ENCODE results near the gene ZNF407. TPM values are rescaled to one million over a fixed set of nuclear protein-coding genes. Genes with fewer than 3 reads are reported as not detected.

ZNF407 gene
- total and polyA plus RNA-seq, 4 donors, result 1.9 to 16.5 (median 6.6) TPM

GRCh38 chr18:75048776-75049454 is 451.2 kb downstream of the ZNF407 start:
- Histone ChIP-seq H3K4me1 (ENCODE audit: control insufficient read depth in 4 of 4, insufficient read depth in 4 of 4, low read length in 3 of 4) (no peaks in the 10 kb centered on the region), H3K9ac (ENCODE audit: low read depth in 1 of 2, low read length in 2 of 2) (no peak overlapping the region), H3K4me3 (ENCODE audit: low read depth in 1 of 3, low read length in 3 of 3) (no peak overlapping the region), H3K27ac (ENCODE audit: low read depth in 1 of 2, low read length in 2 of 2) (no peak overlapping the region), H3K27me3 (ENCODE audit: control insufficient read depth in 4 of 4, insufficient read depth in 4 of 4, low read length in 3 of 4) (no peaks in the 10 kb centered on the region), H3K9me3 (ENCODE audit: control insufficient read depth in 4 of 4, low read length in 3 of 4) (no peaks in the 10 kb centered on the region), H3K36me3 (ENCODE audit: control insufficient read depth in 4 of 4, insufficient read depth in 3 of 4, low read depth in 1 of 4, low read length in 3 of 4) (no peaks in the 10 kb centered on the region)
- DNase-seq (ENCODE audit: low spot score), result no peak
- 97% methylated on average over 10 of the region's 10 CpGs for WGBS
- TF ChIP-seq JUND (IDR thresholded peaks at IDR 0.05) (no peak), EGR1 (IDR thresholded peaks at IDR 0.05; ENCODE audit: low read depth in 2 of 2) (no peak), MAX (IDR thresholded peaks at IDR 0.05) (no peak), RXRA (IDR thresholded peaks at IDR 0.05) (no peak)

DNA sequence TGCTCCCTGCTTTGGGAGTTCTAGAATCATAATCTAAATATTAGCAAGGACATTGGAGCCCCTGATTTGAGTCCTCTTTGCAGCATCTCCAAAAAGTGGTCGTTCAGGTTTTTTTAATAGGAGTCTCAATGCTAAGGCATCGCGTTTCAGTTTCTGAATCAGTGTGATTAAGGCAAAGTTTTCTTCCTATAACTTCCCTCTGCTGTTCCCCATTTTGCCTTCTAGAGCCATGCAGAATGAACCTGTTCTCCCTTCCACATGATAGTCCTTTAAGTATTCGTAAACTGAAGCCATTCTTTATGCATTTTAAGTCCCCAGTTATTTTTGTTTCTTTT is 451.8 kb downstream of the ZNF407 start:
- Histone ChIP-seq H3K4me3 (ENCODE audit: low read depth in 1 of 3, low read length in 3 of 3) (no peak overlapping the region), H3K27ac (ENCODE audit: low read depth in 1 of 2, low read length in 2 of 2) (no peak overlapping the region), H3K9me3 (ENCODE audit: control insufficient read depth in 4 of 4, low read length in 3 of 4) (no peaks in the 10 kb centered on the region), H3K36me3 (ENCODE audit: control insufficient read depth in 4 of 4, insufficient read depth in 3 of 4, low read depth in 1 of 4, low read length in 3 of 4) (no peaks in the 10 kb centered on the region), H3K9ac (ENCODE audit: low read depth in 1 of 2, low read length in 2 of 2) (no peak overlapping the region), H3K27me3 (ENCODE audit: control insufficient read depth in 4 of 4, insufficient read depth in 4 of 4, low read length in 3 of 4) (no peaks in the 10 kb centered on the region), H3K4me1 (ENCODE audit: control insufficient read depth in 4 of 4, insufficient read depth in 4 of 4, low read length in 3 of 4) (no peaks in the 10 kb centered on the region)
- no peak for DNase-seq (ENCODE audit: low spot score)
- 95% methylated on average over 4 of the region's 4 CpGs for WGBS
- TF ChIP-seq HNF4A (conservative IDR thresholded peaks at IDR 0.05) (no peak), FOXA2 (IDR thresholded peaks at IDR 0.05) (no peak), HNF4G (IDR thresholded peaks at IDR 0.05) (no peak), EGR1 (IDR thresholded peaks at IDR 0.05; ENCODE audit: low read depth in 2 of 2) (no peak), GABPA (IDR thresholded peaks at IDR 0.05 in 1 of 2, conservative IDR thresholded peaks at IDR 0.05 in 1 of 2) (no peak), NR2F2 (IDR thresholded peaks at IDR 0.05) (no peak), ATF3 (IDR thresholded peaks at IDR 0.05) (no peak)
- TF ChIP-seq, protein P1, sequence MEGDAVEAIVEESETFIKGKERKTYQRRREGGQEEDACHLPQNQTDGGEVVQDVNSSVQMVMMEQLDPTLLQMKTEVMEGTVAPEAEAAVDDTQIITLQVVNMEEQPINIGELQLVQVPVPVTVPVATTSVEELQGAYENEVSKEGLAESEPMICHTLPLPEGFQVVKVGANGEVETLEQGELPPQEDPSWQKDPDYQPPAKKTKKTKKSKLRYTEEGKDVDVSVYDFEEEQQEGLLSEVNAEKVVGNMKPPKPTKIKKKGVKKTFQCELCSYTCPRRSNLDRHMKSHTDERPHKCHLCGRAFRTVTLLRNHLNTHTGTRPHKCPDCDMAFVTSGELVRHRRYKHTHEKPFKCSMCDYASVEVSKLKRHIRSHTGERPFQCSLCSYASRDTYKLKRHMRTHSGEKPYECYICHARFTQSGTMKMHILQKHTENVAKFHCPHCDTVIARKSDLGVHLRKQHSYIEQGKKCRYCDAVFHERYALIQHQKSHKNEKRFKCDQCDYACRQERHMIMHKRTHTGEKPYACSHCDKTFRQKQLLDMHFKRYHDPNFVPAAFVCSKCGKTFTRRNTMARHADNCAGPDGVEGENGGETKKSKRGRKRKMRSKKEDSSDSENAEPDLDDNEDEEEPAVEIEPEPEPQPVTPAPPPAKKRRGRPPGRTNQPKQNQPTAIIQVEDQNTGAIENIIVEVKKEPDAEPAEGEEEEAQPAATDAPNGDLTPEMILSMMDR (IDR thresholded peaks at IDR 0.05; ENCODE audit: low read depth, low read length, missing input control), result no peak

DNA sequence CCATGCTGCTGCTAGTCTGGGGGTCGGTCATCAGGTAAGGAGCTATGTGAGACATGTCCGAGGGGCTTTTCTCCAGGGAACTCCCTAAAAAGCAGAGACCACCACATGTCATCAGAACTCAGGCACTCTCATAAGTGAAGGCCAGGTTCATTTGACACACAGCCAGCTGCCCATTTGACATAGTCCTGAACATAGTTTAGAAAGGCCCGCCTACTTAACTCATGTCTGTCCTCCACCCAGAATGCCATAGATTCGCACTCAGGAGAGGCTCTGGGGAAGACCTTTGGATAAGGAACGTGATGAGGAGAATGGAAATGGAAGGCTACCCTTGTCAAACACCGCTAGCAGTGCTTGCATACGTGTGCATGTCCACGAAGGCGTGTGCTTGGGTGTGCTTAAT is 454.1 kb downstream of the ZNF407 start:
- DNase-seq (ENCODE audit: low spot score), result no peak
- TF ChIP-seq ATF3 (IDR thresholded peaks at IDR 0.05) (no peak), FOXA1 (IDR thresholded peaks at IDR 0.05) (no peak), EGR1 (IDR thresholded peaks at IDR 0.05; ENCODE audit: low read depth in 2 of 2) (no peak), JUND (IDR thresholded peaks at IDR 0.05) (no peak), RXRA (IDR thresholded peaks at IDR 0.05) (no peak), RAD21 (IDR thresholded peaks at IDR 0.05) (no peak), HNF4A (conservative IDR thresholded peaks at IDR 0.05) (no peak), NR2F2 (IDR thresholded peaks at IDR 0.05) (no peak), TAF1 (conservative IDR thresholded peaks at IDR 0.05) (no peak)
- Histone ChIP-seq H3K27ac (ENCODE audit: low read depth in 1 of 2, low read length in 2 of 2) (no peak overlapping the region), H3K4me1 (ENCODE audit: control insufficient read depth in 4 of 4, insufficient read depth in 4 of 4, low read length in 3 of 4) (no peaks in the 10 kb centered on the region), H3K9ac (ENCODE audit: low read depth in 1 of 2, low read length in 2 of 2) (no peak overlapping the region), H3K27me3 (ENCODE audit: control insufficient read depth in 4 of 4, insufficient read depth in 4 of 4, low read length in 3 of 4) (no peaks in the 10 kb centered on the region), H3K4me3 (ENCODE audit: low read depth in 1 of 3, low read length in 3 of 3) (no peak overlapping the region), H3K36me3 (ENCODE audit: control insufficient read depth in 4 of 4, insufficient read depth in 3 of 4, low read depth in 1 of 4, low read length in 3 of 4) (no peaks in the 10 kb centered on the region), H3K9me3 (ENCODE audit: control insufficient read depth in 4 of 4, low read length in 3 of 4) (no peaks in the 10 kb centered on the region)
- 98% methylated on average over 9 of the region's 9 CpGs for WGBS
